GM18498 (cell line): ENCODE data around the gene TAS1R1.

Experiments
- ATAC-seq: cut with Tn5 transposase; IDR thresholded peaks from one replicate; pipeline ENCODE4 v1.9.1; 2021; ENCODE audit warnings: mild to moderate bottlenecking, moderate library complexity; ENCODE audit not compliant: unreplicated experiment

TAS1R1 gene

DNA sequence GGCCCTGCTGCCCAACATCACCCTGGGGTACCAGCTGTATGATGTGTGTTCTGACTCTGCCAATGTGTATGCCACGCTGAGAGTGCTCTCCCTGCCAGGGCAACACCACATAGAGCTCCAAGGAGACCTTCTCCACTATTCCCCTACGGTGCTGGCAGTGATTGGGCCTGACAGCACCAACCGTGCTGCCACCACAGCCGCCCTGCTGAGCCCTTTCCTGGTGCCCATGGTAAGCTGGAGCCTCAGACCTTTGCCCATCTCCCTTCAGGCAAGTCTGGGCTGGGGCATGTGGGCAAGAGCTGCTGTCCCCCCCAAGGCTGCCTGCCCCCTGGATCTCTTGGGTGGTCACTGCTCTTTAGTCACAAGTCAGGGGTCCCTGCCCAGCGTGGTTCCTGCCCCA is 15.9 kb downstream of the TAS1R1 start:
- ATAC-seq, result no peak

DNA sequence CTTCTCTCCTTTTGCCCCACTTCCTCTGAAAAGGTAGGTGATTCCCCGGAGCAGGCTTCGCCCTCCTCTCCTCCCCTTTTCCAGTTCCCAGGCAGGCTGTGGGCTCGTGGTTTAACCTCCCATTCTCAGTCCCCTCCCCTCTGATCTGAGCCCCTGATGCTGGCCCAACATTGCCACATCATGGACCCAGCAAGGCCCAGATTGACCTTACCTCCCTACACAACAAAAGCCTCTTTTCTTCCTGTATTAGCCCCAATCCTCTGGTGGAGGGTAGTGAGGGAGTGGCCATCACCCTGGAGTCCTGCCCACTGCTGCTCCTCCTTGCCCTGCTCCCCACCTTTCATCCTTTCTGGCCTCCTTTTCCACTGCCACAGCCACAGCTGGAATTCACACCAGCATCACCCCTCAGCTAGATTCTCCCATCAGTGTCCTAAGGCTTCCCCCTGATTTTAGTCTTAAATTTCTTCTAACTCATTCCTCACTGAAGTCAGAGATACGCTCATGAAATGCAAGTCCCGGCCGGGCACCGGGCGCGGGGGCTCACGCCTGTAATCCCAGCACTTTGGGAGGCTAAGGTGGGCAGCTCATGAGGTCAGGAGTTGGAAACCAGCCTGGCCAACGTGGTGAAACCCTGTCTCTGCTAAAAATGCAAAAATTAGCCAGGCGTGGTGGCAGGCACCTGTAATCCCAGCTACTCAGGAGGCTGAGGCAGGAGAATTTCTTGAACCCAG is 17.7 kb downstream of the TAS1R1 start:
- no peak for ATAC-seq

- ATAC-seq, result no peak
These were observed 19.0 kb downstream of the TAS1R1 start for GRCh38 chr1:6574025-6574620.

- ATAC-seq, result no peak
These were observed 19.7 kb downstream of the TAS1R1 start for GRCh38 chr1:6574818-6575217.

DNA sequence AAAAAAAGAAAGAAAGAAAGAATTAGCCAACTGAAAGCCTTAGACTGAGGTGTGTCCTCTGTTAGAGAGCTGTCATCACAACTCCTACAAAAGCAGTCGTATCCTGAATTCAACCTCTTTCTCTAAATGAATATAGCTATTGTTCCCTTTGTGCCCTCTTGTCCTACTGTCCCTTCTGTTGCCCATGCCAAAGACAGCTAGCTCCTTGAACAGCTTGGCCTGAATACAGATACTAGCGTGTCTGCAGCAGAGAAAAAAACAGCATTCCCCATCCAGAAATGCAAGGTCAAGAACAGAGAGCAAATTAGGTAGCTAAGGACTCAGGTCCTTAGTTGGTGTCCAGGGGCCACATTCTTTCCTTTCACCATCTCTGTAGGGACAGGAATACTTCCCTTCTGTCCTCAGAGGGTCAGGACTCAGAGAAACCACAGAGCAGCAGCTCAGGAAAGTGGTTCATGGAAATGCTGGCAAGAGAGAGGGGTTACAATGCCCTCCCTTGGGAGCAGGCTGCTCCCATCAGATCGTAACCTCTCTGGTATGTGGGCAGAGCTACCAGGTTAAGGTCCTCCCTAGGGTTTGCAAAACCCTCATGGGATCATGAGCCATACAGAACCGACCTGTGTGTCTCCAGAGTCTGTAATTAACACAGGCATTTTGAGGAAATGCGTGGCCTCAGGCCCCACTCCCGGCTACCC is 22.9 kb downstream of the TAS1R1 start:
- no peak for ATAC-seq

DNA sequence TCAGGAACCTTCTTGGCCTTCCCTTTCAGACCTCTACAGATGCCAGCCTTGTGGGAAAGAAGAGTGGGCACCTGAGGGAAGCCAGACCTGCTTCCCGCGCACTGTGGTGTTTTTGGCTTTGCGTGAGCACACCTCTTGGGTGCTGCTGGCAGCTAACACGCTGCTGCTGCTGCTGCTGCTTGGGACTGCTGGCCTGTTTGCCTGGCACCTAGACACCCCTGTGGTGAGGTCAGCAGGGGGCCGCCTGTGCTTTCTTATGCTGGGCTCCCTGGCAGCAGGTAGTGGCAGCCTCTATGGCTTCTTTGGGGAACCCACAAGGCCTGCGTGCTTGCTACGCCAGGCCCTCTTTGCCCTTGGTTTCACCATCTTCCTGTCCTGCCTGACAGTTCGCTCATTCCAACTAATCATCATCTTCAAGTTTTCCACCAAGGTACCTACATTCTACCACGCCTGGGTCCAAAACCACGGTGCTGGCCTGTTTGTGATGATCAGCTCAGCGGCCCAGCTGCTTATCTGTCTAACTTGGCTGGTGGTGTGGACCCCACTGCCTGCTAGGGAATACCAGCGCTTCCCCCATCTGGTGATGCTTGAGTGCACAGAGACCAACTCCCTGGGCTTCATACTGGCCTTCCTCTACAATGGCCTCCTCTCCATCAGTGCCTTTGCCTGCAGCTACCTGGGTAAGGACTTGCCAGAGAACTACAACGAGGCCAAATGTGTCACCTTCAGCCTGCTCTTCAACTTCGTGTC is 23.7 kb downstream of the TAS1R1 start:
- ATAC-seq, result no peak

DNA sequence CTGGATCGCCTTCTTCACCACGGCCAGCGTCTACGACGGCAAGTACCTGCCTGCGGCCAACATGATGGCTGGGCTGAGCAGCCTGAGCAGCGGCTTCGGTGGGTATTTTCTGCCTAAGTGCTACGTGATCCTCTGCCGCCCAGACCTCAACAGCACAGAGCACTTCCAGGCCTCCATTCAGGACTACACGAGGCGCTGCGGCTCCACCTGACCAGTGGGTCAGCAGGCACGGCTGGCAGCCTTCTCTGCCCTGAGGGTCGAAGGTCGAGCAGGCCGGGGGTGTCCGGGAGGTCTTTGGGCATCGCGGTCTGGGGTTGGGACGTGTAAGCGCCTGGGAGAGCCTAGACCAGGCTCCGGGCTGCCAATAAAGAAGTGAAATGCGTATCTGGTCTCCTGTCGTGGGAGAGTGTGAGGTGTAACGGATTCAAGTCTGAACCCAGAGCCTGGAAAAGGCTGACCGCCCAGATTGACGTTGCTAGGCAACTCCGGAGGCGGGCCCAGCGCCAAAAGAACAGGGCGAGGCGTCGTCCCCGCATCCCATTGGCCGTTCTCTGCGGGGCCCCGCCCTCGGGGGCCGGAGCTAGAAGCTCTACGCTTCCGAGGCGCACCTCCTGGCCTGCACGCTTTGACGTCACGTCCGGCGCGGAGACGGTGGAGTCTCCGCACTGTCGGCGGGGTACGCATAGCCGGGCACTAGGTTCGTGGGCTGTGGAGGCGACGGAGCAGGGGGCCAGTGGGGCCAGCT is 24.4 kb downstream of the TAS1R1 start, which contains the start of gene ZBTB48:
Gene ZBTB48, plus strand, starts transcription at position 621 of the 745 bp plus-strand sequence. CDS start 616 bp downstream, outside the sequence.
- peak; percentile 93 for ATAC-seq

DNA sequence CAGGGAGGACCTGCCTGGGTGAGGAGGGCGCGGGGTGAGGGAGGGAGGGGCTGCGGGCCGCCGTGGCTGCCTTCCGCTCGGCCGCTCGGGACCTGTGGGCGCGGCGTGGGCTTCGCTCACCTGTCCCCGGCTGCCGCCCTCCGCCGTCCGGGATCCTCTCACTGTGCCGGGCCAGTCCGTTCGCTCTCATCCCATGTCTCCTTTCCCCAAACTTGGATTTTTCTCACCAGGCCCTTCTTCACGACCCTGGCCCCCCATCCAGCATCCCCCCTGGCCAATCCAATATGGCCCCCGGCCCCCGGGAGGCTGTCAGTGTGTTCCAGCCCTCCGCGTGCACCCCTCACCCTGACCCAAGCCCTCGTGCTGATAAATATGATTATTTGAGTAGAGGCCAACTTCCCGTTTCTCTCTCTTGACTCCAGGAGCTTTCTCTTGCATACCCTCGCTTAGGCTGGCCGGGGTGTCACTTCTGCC is 25.0 kb downstream of the TAS1R1 start:
- peak; percentile 2 for ATAC-seq

- ATAC-seq, result no peak
These were observed 25.7 kb downstream of the TAS1R1 start for GRCh38 chr1:6580593-6581409.

DNA sequence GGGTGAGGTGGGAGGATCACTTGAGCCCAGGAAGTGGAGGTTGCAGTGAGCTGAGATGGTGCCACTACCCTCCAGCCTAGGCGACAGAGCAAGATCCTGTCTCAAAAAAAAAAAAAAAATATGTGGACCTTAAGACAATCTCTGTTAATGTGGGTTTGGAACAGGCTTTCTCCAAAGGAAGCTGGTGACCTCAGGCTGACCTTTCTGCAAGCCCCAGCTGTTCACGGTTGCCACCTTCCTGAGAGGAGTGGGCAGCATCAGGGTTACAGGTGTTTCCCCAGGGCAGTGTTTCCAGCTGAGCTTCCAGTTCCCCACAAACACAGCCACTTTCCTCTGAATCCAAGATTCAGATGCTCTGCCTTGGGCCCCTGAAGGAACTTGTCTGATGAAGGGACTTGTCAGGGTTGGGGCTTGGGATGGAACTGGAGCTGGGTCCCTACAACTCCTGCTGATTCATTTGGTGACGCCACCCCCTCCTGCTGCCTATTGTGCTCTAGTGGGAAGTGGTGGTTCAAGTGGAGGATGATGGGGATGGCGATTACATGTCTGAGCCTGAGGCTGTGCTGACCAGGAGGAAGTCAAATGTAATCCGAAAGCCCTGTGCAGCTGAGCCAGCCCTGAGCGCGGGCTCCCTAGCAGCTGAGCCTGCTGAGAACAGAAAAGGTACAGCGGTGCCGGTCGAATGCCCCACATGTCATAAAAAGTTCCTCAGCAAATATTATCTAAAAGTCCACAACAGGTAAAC is 26.6 kb downstream of the TAS1R1 start:
- ATAC-seq, result no peak

DNA sequence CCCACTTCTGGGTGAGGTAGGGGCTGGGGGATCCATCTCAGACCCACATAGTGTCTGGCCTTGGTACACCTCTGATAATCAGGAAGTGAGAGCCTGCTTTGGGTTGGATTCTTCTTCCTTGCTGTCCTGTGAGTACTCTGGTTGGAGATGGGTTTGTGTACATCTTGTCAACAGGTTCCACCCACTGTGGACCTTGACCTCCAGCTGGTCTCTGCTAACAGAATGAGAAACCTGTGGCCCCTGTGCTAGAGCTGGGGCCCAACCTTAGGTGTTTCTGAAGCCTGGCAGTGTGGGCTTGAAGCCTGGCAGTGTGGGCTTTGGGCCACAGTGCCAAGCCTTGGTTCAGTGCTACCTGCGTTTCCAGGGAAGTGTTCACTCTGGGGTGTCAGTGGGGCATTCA is 27.3 kb downstream of the TAS1R1 start:
- no peak for ATAC-seq

DNA sequence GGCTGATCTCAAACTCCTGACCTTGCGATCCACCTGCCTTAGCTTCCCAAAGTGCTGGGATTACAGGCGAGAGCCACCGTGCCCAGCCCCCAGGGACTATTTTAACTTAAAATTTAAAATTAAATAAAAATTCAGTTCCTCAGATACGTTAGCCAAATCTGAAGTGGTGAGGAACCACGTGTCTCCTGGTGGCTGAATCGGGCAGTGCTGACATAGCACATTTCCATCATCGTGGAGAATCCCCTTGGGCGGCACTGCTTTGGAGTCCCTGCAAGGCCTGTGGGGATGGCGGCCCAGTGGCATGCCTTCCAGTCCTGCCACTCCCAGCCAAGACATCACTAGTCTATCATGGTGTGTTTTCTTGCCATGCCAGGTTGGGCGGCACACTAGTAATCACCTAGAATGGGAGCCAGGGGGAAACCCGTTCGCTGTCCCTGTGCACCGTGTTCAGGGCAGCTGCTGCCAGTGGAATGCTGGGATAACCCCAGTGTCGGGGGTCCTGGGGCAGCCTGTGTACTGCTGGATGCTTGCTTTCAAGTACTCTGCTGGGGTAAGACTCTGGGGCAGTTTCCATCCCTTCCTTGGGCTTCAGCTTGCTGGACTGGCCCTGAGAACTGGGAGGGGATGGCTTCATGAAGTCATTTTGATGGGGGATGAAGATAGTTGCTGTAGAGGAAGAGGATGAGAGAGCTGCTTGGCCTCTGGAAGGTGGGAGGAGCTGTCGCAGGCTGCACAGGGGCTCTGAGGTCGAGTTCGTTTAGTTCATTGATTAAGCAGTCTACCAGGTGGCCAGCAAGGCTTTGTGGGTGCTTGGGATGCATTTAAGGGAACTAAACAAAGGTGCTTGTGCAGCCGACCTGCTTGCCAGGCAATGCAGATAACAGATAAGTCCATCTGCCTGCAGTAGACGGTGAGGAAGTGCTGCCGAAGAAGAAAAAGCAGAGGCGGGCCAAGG is 29.3 kb downstream of the TAS1R1 start:
- ATAC-seq, result no peak

DNA sequence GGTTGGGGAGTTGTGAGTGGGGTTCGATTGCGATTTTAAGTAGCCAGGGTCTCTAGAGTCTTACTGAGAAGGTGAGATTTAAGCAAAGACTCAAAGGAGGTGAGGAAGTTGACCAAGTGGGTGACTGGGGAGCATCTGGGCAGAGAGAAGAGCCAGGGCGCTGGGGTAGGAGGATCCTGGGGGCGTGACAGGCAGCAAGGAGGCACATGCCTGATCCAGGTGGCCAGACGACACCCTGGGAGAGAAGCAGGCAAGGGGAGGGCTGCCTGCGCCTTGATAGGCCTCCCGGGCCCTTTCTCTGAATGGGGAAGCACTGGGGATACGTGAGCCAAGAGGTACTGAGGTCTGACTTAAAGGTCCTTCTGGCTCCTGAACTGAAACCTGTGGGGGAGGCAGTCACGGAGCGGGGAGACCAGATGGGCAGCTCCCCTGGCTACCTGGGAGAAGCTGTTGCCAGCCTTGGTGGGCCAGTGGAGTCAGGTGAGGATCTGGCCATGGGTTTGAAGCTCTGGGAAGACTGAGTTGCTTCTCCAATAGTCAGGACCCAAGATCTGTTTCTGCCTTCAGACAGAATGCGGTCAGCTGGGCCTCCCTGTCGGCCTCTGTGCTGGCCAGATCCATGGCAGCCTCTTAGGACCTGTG is 30.1 kb downstream of the TAS1R1 start:
- ATAC-seq, result no peak

GRCh38 chr1:6585841-6586240 is 30.7 kb downstream of the TAS1R1 start:
- ATAC-seq, result no peak

DNA sequence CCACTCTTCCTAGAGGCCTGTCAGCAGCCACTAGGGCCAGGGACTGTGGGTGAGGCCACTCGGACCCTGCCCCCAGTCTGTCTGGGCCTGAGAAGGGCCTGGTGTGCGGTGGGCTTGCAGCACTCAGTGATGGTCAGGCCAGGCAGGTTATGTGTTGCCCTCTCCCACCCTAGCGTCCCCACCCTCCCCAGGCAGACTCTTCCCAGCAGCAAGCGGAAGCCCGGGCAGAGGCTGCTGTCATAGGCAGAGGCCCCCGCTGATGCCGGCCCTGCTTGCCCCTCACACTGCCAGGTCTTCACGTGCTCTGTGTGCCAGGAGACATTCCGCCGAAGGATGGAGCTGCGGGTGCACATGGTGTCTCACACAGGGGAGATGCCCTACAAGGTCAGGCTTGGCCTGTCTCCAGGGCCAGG is 31.3 kb downstream of the TAS1R1 start:
- no peak for ATAC-seq

- ATAC-seq, result no peak
These were observed 32.3 kb downstream of the TAS1R1 start for GRCh38 chr1:6587261-6588005.
